ENCODE results near the gene KCNK10.

DNA sequence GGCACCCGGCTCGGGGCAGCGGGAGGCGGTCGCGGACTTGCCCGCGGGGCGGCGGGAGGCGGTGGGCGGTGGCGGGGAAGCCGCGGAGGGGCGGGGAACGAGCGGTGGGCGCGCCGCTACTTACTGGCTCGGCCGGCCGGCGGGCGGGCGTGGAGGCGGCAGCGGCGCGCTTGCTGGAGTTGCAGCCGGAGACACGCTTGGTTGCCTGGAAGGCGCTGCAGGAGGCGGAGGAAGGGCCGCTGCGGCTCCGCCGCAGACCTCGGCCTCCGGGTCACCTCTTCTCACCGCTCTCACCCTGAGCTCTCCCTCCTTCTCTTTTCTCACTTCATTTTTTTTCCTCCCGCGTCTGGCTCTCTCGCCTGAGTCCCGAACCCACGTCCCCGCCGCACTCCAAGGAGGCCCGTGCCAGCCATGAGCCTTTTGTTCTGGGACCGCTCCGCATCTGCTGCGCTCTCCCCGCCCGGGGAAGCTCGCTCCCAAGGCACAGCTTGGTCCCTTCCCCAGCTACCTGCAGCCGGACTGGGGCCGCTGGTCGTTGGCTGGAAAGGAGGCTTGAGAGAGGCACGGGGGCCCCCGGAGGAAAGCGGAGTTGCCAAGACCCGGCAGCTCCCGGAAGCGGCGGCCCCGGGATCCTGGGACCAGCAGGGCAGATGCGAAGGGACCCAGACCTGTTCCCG is 592 bp upstream of the KCNK10 start:
- TF ChIP-seq, protein P1, sequence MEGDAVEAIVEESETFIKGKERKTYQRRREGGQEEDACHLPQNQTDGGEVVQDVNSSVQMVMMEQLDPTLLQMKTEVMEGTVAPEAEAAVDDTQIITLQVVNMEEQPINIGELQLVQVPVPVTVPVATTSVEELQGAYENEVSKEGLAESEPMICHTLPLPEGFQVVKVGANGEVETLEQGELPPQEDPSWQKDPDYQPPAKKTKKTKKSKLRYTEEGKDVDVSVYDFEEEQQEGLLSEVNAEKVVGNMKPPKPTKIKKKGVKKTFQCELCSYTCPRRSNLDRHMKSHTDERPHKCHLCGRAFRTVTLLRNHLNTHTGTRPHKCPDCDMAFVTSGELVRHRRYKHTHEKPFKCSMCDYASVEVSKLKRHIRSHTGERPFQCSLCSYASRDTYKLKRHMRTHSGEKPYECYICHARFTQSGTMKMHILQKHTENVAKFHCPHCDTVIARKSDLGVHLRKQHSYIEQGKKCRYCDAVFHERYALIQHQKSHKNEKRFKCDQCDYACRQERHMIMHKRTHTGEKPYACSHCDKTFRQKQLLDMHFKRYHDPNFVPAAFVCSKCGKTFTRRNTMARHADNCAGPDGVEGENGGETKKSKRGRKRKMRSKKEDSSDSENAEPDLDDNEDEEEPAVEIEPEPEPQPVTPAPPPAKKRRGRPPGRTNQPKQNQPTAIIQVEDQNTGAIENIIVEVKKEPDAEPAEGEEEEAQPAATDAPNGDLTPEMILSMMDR (IDR thresholded peaks at IDR 0.05; ENCODE audit: low read depth, low read length): no peak
- no peak for TF ChIP-seq POLR2A (IDR thresholded peaks at IDR 0.05; ENCODE audit: extremely low read depth, insufficient read length)
- TF ChIP-seq, protein P2, sequence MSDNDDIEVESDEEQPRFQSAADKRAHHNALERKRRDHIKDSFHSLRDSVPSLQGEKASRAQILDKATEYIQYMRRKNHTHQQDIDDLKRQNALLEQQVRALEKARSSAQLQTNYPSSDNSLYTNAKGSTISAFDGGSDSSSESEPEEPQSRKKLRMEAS (IDR thresholded peaks at IDR 0.05; ENCODE audit: low read depth, low read length): no peak
